Vagina (tissue), 2 donors: ENCODE data around the gene FOXN3. TPM values are rescaled to one million over a fixed set of nuclear protein-coding genes. Genes with fewer than 3 reads are reported as not detected.

Experiments
- DNase-seq, 2 donors: peaks; one replicate each; pipeline ENCODE4 v3.0.0-alpha.2; 2017; ENCODE audit errors: extremely low spot score in 2 of 2
- H3K27ac ChIP-seq: fragments of 200-600 bp; sonication (generic); one replicate; pipeline ENCODE4 v1.5.1; 2019
- H3K27me3 ChIP-seq: fragments of 200-600 bp; sonication (generic); one replicate; pipeline ENCODE4 v1.5.1; 2019
- H3K36me3 ChIP-seq, 2 donors: fragments of 200-600 bp; sonication (generic); one replicate each; pipeline ENCODE4 v1.5.1; 2017 to 2019
- H3K4me1 ChIP-seq: fragments of 200-600 bp; sonication (generic); one replicate; pipeline ENCODE4 v1.5.1; 2019
- H3K4me3 ChIP-seq, 2 donors: fragments of 200-600 bp; sonication (generic); 1 replicate in 1 of 2; 2 replicates in 1 of 2; pipeline ENCODE4 v1.5.1; 2016 to 2019
- H3K9me3 ChIP-seq: fragments of 200-600 bp; sonication (generic); one replicate; pipeline ENCODE4 v1.5.1; 2019
- CTCF ChIP-seq, 3 experiments: fragments of 450-650 bp in 2 of 3; fragments of 200-600 bp in 1 of 3; sonication (generic) in 1 of 3; IDR thresholded peaks; one replicate each; pipeline ENCODE4 v1.5.1; 2017 to 2019; ENCODE audit warnings: antibody characterized with exemption in 3 of 3, mild to moderate bottlenecking in 2 of 3, moderate library complexity in 2 of 3
- POLR2A ChIP-seq, 2 donors: fragments of 450-650 bp; IDR thresholded peaks; one replicate each; pipeline ENCODE4 v1.6.1; 2017; ENCODE audit warnings: antibody characterized with exemption in 2 of 2, mild to moderate bottlenecking in 2 of 2, moderate library complexity in 2 of 2
- POLR2AphosphoS5 ChIP-seq, 2 donors: sonication (generic); formaldehyde crosslinking; IDR thresholded peaks; one replicate each; pipeline ENCODE4 v1.9.0; 2017; ENCODE audit warnings: antibody characterized with exemption in 2 of 2, mild to moderate bottlenecking in 2 of 2, low read depth in 1 of 2; ENCODE audit not compliant: insufficient read depth in 1 of 2
- intact Hi-C: fragments of 100-400 bp; cut with DNase I; formaldehyde crosslinking; loops from one replicate; pipeline ENCODE4 v1.15.1; 2023
- total RNA-seq: library from RNA; depleted of rRNA; stranded (reverse); fragments of >200 nt; gene quantifications from one replicate; pipeline ENCODE4 v1.2.3, GENCODE V29; 2016

The FOXN3 gene
- total RNA-seq, 1 donor from 2014 or later: 111 TPM

- Histone ChIP-seq H3K27ac (no peak overlapping the region), H3K4me3 (no peak overlapping the region), H3K4me1 (peaks cover 22% of the 10 kb centered on the region), H3K27me3 (no peaks in the 10 kb centered on the region), H3K9me3 (no peaks in the 10 kb centered on the region), H3K36me3 (no peaks in the 10 kb centered on the region)
- DNase-seq: no peak
- intact Hi-C loops: no loop called here
- TF ChIP-seq POLR2AphosphoS5 (IDR thresholded peaks at IDR 0.05; ENCODE audit: insufficient read depth in 1 of 2, low read depth in 1 of 2): no peak
- no peak for TF ChIP-seq POLR2A (IDR thresholded peaks at IDR 0.05)
Observed at GRCh38 chr14:89284333-89285058, 132.5 kb downstream of the FOXN3 start.

- H3K36me3 ChIP-seq: no peaks in the 10 kb centered on the region
- H3K27ac ChIP-seq: no peak overlapping the region
- no peaks in the 10 kb centered on the region for H3K9me3 ChIP-seq
- H3K27me3 ChIP-seq: no peaks in the 10 kb centered on the region
- DNase-seq: no peak
- H3K4me3 ChIP-seq: no peak overlapping the region
- intact Hi-C loops: no loop called here
- TF ChIP-seq POLR2A (IDR thresholded peaks at IDR 0.05) (no peak), POLR2AphosphoS5 (IDR thresholded peaks at IDR 0.05; ENCODE audit: insufficient read depth in 1 of 2, low read depth in 1 of 2) (no peak), CTCF (IDR thresholded peaks at IDR 0.05) (no peak)
- peaks cover 22% of the 10 kb centered on the region for H3K4me1 ChIP-seq
Observed at GRCh38 chr14:89283327-89284060, 133.5 kb downstream of the FOXN3 start.

GRCh38 chr14:89282191-89282590 lies 134.8 kb downstream of the FOXN3 start:
- TF ChIP-seq CTCF (IDR thresholded peaks at IDR 0.05) (no peak), POLR2AphosphoS5 (IDR thresholded peaks at IDR 0.05; ENCODE audit: insufficient read depth in 1 of 2, low read depth in 1 of 2) (no peak), POLR2A (IDR thresholded peaks at IDR 0.05) (no peak)
- Histone ChIP-seq H3K4me1 (peaks cover 20% of the 10 kb centered on the region), H3K4me3 (no peak overlapping the region), H3K27me3 (no peaks in the 10 kb centered on the region), H3K9me3 (no peaks in the 10 kb centered on the region), H3K36me3 (no peaks in the 10 kb centered on the region), H3K27ac (no peak overlapping the region)
- DNase-seq: no peak
- intact Hi-C loops: no loop called here

- Histone ChIP-seq H3K4me1 (peaks cover 20% of the 10 kb centered on the region), H3K27me3 (no peaks in the 10 kb centered on the region), H3K4me3 (no peak overlapping the region), H3K9me3 (no peaks in the 10 kb centered on the region), H3K27ac (no peak overlapping the region), H3K36me3 (no peaks in the 10 kb centered on the region)
- no peak for DNase-seq
- TF ChIP-seq CTCF (IDR thresholded peaks at IDR 0.05): no peak
- no peak for TF ChIP-seq POLR2A (IDR thresholded peaks at IDR 0.05)
- TF ChIP-seq POLR2AphosphoS5 (IDR thresholded peaks at IDR 0.05; ENCODE audit: insufficient read depth in 1 of 2, low read depth in 1 of 2): no peak
- intact Hi-C loops: no loop called here
Observed at GRCh38 chr14:89280600-89280999, 136.4 kb downstream of the FOXN3 start.

GRCh38 chr14:89279649-89280232 lies 137.3 kb downstream of the FOXN3 start:
- Histone ChIP-seq H3K36me3 (no peaks in the 10 kb centered on the region), H3K27me3 (no peaks in the 10 kb centered on the region), H3K4me1 (peaks cover 20% of the 10 kb centered on the region), H3K4me3 (no peak overlapping the region), H3K27ac (no peak overlapping the region), H3K9me3 (no peaks in the 10 kb centered on the region)
- DNase-seq: no peak
- no peak for TF ChIP-seq CTCF (IDR thresholded peaks at IDR 0.05)
- no peak for TF ChIP-seq POLR2A (IDR thresholded peaks at IDR 0.05)
- TF ChIP-seq POLR2AphosphoS5 (IDR thresholded peaks at IDR 0.05; ENCODE audit: insufficient read depth in 1 of 2, low read depth in 1 of 2): no peak
- intact Hi-C loops: no loop called here
